ENCODE data around the gene PEX14. TPM values are rescaled to one million over a fixed set of nuclear protein-coding genes. Genes with fewer than 3 reads are reported as not detected.
"Not testable (repeated sequence)": the region's sequence is repeated elsewhere in the genome, so short reads cannot be mapped to it uniquely, and the experiment has no call there.

Gene PEX14, protein sequence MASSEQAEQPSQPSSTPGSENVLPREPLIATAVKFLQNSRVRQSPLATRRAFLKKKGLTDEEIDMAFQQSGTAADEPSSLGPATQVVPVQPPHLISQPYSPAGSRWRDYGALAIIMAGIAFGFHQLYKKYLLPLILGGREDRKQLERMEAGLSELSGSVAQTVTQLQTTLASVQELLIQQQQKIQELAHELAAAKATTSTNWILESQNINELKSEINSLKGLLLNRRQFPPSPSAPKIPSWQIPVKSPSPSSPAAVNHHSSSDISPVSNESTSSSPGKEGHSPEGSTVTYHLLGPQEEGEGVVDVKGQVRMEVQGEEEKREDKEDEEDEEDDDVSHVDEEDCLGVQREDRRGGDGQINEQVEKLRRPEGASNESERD
- 17.6 and 17.7 TPM in 2 replicates for total RNA-seq (2022)
- Bru-seq, nascent RNA: percentile 74 among the genes with signal in this experiment
- percentile 65 among the genes with signal in this experiment for BruChase-seq, experiment 1, labeled RNA remaining after a 6-hour chase
- percentile 63 among the genes with signal in this experiment for BruChase-seq, experiment 2, labeled RNA remaining after a 2-hour chase
- long read RNA-seq, transcript PEX14-201 (9 exons, 1,985 nt): major isoform, 9 of 16 reads
- long read RNA-seq, partial matches to known transcripts: 2 of 16 reads
- long read RNA-seq, other reads (novel, unspliced or antisense): 5 of 16 reads

DNA sequence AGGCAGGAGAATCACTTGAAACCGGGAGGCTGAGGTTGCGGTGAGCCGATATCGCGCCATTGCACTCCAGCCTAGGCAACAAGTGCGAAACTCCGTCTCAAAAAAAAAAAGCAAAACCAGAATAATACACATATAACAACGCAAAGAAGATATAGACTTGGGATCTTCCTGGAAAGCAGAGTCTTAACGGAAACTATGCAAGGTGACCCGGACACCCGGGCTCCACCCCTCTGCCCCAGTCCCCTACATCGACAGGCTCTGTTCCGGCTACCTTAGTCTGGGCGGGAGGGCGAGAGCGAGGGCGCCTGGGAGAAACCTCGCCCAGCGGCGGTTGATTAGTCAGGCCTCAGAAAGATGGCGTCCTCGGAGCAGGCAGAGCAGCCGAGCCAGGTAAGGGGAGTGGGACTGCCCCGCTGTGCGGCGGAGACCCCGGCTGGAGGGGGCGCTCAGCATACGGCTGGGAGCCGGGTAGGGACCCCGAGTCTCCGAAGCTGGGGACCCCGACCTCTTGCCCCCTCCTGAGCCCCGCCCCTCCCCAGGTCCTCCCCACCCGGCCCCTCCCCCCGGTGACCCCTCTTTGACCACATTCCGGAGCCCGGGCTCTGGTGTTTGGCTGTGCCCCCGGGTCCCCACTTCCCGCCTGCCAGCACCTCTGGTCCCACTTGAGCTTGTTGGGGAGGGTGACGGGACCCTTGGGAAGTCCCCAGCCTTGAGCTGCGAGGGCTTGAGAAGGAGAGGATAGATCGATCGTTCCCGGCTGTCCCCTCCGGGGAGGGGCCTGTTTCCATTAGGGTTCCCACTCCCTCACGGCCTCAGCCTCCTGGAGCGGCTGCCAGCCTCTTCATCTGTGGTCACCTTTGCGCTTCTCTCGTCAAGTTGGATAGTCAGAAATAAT lies at the start of gene PEX14:
TSS of gene PEX14 (plus strand) at position 338 of the 895 bp plus-strand sequence. CDS start at position 355, 17 bp downstream.
- Mint-ChIP-seq H3K4me3 (ENCODE audit: low read depth, unreplicated experiment) (peak within 1 kb of the TSS; percentile 83), H3K36me3 (ENCODE audit: insufficient read depth, unreplicated experiment) (peaks cover 40% of the 10 kb centered on the region), H3K4me1 (ENCODE audit: low read depth, unreplicated experiment) (no peaks in the 10 kb centered on the region), H3K27me3 (ENCODE audit: unreplicated experiment) (no peaks in the 10 kb centered on the region), H3K9me3 (ENCODE audit: low read depth, unreplicated experiment) (no peaks in the 10 kb centered on the region), H3K27ac (ENCODE audit: unreplicated experiment) (peak within 1 kb of the TSS; percentile 58)
- CTCF ChIA-PET: interaction anchor here (0.6 to 0.7 kb wide), 3 partner anchors 45 to 750 kb away, joined by 3 to 4 read pairs (median 3); partner anchors contain the start of gene CENPS
- TF ChIP-seq, protein P1, sequence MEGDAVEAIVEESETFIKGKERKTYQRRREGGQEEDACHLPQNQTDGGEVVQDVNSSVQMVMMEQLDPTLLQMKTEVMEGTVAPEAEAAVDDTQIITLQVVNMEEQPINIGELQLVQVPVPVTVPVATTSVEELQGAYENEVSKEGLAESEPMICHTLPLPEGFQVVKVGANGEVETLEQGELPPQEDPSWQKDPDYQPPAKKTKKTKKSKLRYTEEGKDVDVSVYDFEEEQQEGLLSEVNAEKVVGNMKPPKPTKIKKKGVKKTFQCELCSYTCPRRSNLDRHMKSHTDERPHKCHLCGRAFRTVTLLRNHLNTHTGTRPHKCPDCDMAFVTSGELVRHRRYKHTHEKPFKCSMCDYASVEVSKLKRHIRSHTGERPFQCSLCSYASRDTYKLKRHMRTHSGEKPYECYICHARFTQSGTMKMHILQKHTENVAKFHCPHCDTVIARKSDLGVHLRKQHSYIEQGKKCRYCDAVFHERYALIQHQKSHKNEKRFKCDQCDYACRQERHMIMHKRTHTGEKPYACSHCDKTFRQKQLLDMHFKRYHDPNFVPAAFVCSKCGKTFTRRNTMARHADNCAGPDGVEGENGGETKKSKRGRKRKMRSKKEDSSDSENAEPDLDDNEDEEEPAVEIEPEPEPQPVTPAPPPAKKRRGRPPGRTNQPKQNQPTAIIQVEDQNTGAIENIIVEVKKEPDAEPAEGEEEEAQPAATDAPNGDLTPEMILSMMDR (IDR thresholded peaks at IDR 0.05; ENCODE audit: unreplicated experiment): no peak
- peak; percentile 85 for DNase-seq
- intact Hi-C loops (cut with micrococcal nuclease; ENCODE audit: unreplicated experiment): no loop called here
- no TSS peak for BruUV-seq (replicated peaks)

DNA sequence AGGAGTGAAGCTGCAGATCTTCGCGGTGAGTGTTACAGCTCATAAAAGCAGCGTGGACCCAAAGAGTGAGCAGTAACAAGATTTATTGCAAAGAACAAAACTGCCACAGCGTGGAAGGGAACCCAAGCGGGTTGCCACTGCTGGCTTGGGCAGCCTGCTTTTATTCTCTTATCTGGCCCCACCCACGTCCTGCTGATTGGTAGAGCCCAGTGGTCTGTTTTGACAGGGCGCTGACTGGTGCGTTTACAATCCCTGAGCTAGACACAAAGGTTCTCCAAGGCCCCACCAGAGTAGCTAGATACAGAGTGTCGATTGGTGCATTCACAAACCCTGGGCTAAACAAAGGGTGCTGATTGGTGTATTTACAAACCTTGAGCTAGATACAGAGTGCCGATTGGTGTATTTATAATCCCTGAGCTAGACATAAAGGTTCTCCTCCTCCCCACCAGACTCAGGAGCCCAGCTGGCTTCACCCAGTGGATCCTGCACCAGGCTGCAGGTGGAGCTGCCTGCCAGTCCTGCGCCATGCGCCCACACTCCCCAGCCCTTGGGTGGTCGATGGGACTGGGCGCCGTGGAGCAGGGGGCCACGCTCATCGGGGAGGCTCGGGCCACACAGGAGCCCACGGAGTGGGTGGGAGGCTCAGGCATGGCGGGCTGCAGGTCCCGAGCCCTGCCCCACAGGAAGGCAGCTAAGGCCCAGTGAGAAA lies 48.8 kb upstream of the PEX14 start:
- BruUV-seq (replicated peaks); H3K9me3 Mint-ChIP-seq (ENCODE audit: low read depth, unreplicated experiment); H3K4me3 Mint-ChIP-seq (ENCODE audit: low read depth, unreplicated experiment); CTCF ChIA-PET; H3K27me3 Mint-ChIP-seq (ENCODE audit: unreplicated experiment); intact Hi-C loops (cut with micrococcal nuclease; ENCODE audit: unreplicated experiment); H3K27ac Mint-ChIP-seq (ENCODE audit: unreplicated experiment); DNase-seq; H3K4me1 Mint-ChIP-seq (ENCODE audit: low read depth, unreplicated experiment): not testable (repeated sequence)
- H3K36me3 Mint-ChIP-seq (ENCODE audit: insufficient read depth, unreplicated experiment): peaks cover 16% of the 10 kb centered on the region

DNA sequence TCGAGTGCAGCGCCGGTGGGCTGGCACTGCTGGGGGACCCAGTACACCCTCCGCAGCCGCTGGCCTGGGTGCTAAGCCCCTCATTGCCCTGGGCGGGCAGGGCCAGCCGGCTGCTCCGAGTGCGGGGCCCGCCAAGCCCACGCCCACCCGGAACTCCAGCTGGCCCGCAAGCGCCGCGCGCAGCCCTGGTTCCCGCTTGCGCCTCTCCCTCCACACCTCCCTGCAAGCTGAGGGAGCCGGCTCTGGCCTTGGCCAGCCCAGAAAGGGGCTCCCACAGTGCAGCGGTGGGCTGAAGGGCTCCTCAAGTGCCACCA lies 48.3 kb upstream of the PEX14 start:
- H3K4me3 Mint-ChIP-seq (ENCODE audit: low read depth, unreplicated experiment); H3K9me3 Mint-ChIP-seq (ENCODE audit: low read depth, unreplicated experiment); H3K4me1 Mint-ChIP-seq (ENCODE audit: low read depth, unreplicated experiment); CTCF ChIA-PET; H3K27ac Mint-ChIP-seq (ENCODE audit: unreplicated experiment); BruUV-seq (replicated peaks); DNase-seq; H3K27me3 Mint-ChIP-seq (ENCODE audit: unreplicated experiment); intact Hi-C loops (cut with micrococcal nuclease; ENCODE audit: unreplicated experiment): not testable (repeated sequence)
- peaks cover 21% of the 10 kb centered on the region for H3K36me3 Mint-ChIP-seq (ENCODE audit: insufficient read depth, unreplicated experiment)

DNA sequence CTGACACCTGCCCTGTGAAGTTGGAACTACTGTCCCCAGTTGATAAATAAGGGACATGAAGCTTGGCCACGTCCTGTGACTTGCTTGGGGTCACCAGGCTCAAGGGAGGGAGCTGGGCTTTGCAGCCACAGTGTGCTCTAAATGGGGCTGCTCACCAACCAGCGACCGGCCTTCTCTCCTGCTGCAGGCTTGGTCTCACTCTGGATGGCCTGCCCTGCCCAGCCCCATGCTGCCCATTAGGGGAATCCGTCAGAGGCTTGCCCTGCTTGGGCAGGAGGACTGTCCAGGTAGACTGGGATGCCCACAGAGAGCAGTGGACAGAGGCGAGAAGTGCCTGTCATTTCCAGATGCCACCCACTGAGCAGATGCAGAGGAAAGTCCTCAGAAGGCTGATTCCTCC lies 45.8 kb upstream of the PEX14 start:
- CTCF ChIA-PET: interaction anchor here (0.5 kb wide), 1 partner anchor 61 kb away, joined by 7 read pairs; no protein-coding TSS in a partner anchor
- TF ChIP-seq, protein P1 (IDR thresholded peaks at IDR 0.05; ENCODE audit: unreplicated experiment): no peak
- H3K4me3 Mint-ChIP-seq (ENCODE audit: low read depth, unreplicated experiment): peak overlapping the region; percentile 94
- no peak overlapping the region for H3K27ac Mint-ChIP-seq (ENCODE audit: unreplicated experiment)
- BruUV-seq (replicated peaks): no TSS peak
- no peaks in the 10 kb centered on the region for H3K4me1 Mint-ChIP-seq (ENCODE audit: low read depth, unreplicated experiment)
- H3K36me3 Mint-ChIP-seq (ENCODE audit: insufficient read depth, unreplicated experiment): peaks cover 17% of the 10 kb centered on the region
- no peak for DNase-seq
- intact Hi-C loops (cut with micrococcal nuclease; ENCODE audit: unreplicated experiment): loop anchor here (1.0 kb wide), 1 partner anchor 52 kb away; no protein-coding TSS in a partner anchor
- H3K9me3 Mint-ChIP-seq (ENCODE audit: low read depth, unreplicated experiment): no peaks in the 10 kb centered on the region
- no peaks in the 10 kb centered on the region for H3K27me3 Mint-ChIP-seq (ENCODE audit: unreplicated experiment)

All from Calu3 (cell line).